ENCODE measurements around the gene PDRG1. TPM values are rescaled to one million over a fixed set of nuclear protein-coding genes. Genes with fewer than 3 reads are reported as not detected.
"Not testable (repeated sequence)": the region's sequence is repeated elsewhere in the genome, so short reads cannot be mapped to it uniquely, and the experiment has no call there.

Gene PDRG1
- polyA plus RNA-seq, 2 of the 4 experiments (the other 2 are of a cell fraction), result 20.7 to 25.2 TPM

DNA sequence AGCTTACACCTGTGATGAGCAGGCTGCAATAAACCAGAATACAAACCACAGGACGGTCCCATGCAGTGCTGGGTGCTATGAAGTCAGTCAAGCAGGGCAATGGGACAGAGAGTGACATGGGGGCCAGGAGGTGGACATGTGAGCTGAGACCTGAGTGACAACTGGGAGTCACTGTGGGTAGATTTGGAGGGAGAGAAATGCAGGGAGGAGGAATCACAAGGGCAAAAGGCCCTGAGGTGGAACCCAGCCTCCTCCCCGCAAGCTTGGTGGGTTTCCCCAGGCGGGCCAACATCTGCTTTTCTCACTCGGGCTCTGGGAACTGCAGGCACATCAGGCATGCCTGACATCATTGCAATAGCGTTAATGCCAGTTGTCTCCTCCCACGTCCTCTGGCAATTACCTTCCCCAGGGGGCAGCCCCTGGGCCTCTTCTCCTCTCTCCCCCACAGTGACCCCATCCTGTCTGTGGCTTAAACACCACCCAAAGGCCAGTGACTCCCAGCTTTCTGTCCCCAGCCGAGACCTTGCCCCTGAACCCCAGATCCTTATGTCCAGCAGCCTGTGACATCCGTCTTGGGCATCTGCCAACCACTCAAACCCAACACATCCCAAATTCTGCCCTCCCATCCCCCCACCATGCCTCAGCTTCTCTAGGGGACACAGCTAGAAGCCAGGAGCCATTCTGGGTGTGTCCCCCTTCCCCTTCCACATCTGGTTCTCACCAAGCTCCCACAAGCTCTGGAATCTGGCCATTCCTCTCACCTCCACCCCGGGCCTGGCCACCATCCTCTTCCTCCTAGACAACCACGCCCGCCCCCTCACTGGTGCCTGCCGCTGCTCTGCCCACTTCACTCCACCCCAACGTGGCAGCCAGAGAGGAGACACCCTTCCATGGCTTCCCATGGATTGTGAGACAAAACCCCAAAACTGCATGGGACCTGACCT, 28.2 kb downstream of the PDRG1 start (continued):
- TF ChIP-seq, protein P1, sequence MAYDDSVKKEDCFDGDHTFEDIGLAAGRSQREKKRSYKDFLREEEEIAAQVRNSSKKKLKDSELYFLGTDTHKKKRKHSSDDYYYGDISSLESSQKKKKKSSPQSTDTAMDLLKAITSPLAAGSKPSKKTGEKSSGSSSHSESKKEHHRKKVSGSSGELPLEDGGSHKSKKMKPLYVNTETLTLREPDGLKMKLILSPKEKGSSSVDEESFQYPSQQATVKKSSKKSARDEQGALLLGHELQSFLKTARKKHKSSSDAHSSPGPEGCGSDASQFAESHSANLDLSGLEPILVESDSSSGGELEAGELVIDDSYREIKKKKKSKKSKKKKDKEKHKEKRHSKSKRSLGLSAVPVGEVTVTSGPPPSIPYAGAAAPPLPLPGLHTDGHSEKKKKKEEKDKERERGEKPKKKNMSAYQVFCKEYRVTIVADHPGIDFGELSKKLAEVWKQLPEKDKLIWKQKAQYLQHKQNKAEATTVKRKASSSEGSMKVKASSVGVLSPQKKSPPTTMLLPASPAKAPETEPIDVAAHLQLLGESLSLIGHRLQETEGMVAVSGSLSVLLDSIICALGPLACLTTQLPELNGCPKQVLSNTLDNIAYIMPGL (CRISPR knock-in tag; IDR thresholded peaks at IDR 0.05; ENCODE audit: borderline replicate concordance), result no peak

DNA sequence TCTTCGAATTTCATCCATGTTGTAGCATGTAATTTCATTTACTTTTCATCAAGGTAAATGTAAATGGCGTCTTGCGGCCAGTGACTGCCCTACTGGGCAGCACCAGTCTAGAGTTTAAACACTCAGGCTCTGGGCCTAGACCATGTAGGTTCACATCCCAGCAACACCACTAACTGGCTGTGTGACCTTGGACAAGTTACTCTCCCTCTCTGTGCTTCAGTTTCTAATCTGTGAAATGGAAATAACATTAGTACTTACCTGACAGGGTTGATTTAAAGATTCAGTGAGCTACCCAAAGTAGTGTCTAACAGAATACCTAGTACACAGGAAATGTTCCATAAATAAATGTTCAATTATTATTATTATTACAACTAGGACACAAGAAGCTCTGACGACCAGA, 29.3 kb downstream of the PDRG1 start:
- TF ChIP-seq RFX5 (IDR thresholded peaks at IDR 0.05), result no peak
- TF ChIP-seq, protein P2, sequence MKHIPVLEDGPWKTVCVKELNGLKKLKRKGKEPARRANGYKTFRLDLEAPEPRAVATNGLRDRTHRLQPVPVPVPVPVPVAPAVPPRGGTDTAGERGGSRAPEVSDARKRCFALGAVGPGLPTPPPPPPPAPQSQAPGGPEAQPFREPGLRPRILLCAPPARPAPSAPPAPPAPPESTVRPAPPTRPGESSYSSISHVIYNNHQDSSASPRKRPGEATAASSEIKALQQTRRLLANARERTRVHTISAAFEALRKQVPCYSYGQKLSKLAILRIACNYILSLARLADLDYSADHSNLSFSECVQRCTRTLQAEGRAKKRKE (CRISPR knock-in tag; IDR thresholded peaks at IDR 0.05; ENCODE audit: low read depth), result no peak
- CTCF ChIA-PET, result interaction anchor here (1.1 to 2.5 kb wide), 3 partner anchors 9 to 169 kb away, joined by 3 to 9 read pairs (median 5); partner anchors contain the start of gene PDRG1
- H3K4me3 ChIP-seq, result no peak overlapping the region
- WGBS (ENCODE audit: missing lambda C conversion rate), result 59% methylated on average over 4 of the region's 4 CpGs
- H3K4me2 ChIP-seq, result no peak overlapping the region
- POLR2A ChIA-PET, result no interaction called here
- no peaks in the 10 kb centered on the region for H3K9me3 ChIP-seq
- FAIRE-seq (no peak), DNase-seq (ENCODE audit: low read depth in 1 of 2, low spot score in 1 of 2) (no peak), ATAC-seq (no peak)
- no peaks in the 10 kb centered on the region for H3K4me1 ChIP-seq
- no peak overlapping the region for H3K27ac ChIP-seq

DNA sequence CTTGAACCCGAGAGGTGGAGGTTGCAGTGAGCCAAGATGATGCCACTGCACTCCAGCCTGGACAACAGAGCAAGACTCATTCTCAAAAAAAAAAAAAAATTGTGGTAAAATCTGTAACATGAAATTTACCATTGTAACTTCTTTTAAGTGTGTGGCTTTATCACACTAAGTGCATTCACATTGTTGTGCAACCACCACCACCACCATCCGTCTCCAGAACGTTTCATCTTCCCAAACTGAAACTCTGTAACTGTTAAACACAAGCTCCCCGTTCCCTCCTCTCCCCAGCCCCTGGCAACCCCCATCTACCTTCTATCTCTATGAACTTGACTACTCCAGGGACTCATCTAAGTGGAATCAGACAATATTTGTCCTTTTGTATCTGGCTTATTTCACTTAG, 29.7 kb downstream of the PDRG1 start:
- no peak overlapping the region for H3K27ac ChIP-seq
- 27% methylated on average over 4 of the region's 4 CpGs for WGBS (ENCODE audit: missing lambda C conversion rate)
- FAIRE-seq (no peak), DNase-seq (ENCODE audit: low read depth in 1 of 2, low spot score in 1 of 2) (no peak), ATAC-seq (no peak)
- POLR2A ChIA-PET, result no interaction called here
- no peak overlapping the region for H3K4me3 ChIP-seq
- TF ChIP-seq TP53 (CRISPR knock-in tag; IDR thresholded peaks at IDR 0.05), result no peak
- TF ChIP-seq NR3C1 (IDR thresholded peaks at IDR 0.05), result no peak
- TF ChIP-seq, protein P3, sequence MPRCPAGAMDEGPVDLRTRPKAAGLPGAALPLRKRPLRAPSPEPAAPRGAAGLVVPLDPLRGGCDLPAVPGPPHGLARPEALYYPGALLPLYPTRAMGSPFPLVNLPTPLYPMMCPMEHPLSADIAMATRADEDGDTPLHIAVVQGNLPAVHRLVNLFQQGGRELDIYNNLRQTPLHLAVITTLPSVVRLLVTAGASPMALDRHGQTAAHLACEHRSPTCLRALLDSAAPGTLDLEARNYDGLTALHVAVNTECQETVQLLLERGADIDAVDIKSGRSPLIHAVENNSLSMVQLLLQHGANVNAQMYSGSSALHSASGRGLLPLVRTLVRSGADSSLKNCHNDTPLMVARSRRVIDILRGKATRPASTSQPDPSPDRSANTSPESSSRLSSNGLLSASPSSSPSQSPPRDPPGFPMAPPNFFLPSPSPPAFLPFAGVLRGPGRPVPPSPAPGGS (IDR thresholded peaks at IDR 0.05), result no peak
- TF ChIP-seq RCOR1 (IDR thresholded peaks at IDR 0.05; ENCODE audit: low read depth, low read length), result no peak
- TF ChIP-seq, protein P4, sequence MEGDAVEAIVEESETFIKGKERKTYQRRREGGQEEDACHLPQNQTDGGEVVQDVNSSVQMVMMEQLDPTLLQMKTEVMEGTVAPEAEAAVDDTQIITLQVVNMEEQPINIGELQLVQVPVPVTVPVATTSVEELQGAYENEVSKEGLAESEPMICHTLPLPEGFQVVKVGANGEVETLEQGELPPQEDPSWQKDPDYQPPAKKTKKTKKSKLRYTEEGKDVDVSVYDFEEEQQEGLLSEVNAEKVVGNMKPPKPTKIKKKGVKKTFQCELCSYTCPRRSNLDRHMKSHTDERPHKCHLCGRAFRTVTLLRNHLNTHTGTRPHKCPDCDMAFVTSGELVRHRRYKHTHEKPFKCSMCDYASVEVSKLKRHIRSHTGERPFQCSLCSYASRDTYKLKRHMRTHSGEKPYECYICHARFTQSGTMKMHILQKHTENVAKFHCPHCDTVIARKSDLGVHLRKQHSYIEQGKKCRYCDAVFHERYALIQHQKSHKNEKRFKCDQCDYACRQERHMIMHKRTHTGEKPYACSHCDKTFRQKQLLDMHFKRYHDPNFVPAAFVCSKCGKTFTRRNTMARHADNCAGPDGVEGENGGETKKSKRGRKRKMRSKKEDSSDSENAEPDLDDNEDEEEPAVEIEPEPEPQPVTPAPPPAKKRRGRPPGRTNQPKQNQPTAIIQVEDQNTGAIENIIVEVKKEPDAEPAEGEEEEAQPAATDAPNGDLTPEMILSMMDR (IDR thresholded peaks at IDR 0.05), result no peak
- TF ChIP-seq EP300 (IDR thresholded peaks at IDR 0.05), result no peak
- no peak for TF ChIP-seq JUN (IDR thresholded peaks at IDR 0.05)
- no peak for TF ChIP-seq CHD2 (IDR thresholded peaks at IDR 0.05; ENCODE audit: low read length, partially characterized antibody)
- no peak for TF ChIP-seq RARB (CRISPR knock-in tag; IDR thresholded peaks at IDR 0.05)
- TF ChIP-seq CBX2 (IDR thresholded peaks at IDR 0.05; ENCODE audit: borderline replicate concordance, low read depth), result no peak
- TF ChIP-seq, protein P5, sequence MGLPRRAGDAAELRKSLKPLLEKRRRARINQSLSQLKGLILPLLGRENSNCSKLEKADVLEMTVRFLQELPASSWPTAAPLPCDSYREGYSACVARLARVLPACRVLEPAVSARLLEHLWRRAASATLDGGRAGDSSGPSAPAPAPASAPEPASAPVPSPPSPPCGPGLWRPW (IDR thresholded peaks at IDR 0.05), result no peak
- TF ChIP-seq, protein P6, sequence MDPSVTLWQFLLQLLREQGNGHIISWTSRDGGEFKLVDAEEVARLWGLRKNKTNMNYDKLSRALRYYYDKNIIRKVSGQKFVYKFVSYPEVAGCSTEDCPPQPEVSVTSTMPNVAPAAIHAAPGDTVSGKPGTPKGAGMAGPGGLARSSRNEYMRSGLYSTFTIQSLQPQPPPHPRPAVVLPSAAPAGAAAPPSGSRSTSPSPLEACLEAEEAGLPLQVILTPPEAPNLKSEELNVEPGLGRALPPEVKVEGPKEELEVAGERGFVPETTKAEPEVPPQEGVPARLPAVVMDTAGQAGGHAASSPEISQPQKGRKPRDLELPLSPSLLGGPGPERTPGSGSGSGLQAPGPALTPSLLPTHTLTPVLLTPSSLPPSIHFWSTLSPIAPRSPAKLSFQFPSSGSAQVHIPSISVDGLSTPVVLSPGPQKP (IDR thresholded peaks at IDR 0.05; ENCODE audit: low read depth, low read length), result no peak
- no peak for TF ChIP-seq GATA3 (IDR thresholded peaks at IDR 0.05; ENCODE audit: borderline replicate concordance)
- no peak for TF ChIP-seq FOXS1 (CRISPR knock-in tag; IDR thresholded peaks at IDR 0.05)
- no peak for TF ChIP-seq ZSCAN20 (CRISPR knock-in tag; IDR thresholded peaks at IDR 0.05)
- TF ChIP-seq JUNB (IDR thresholded peaks at IDR 0.05), result no peak
- no peak for TF ChIP-seq HOXB5 (CRISPR knock-in tag; IDR thresholded peaks at IDR 0.05)
- no peak for TF ChIP-seq RAD21 (conservative IDR thresholded peaks at IDR 0.05 in 1 of 2, IDR thresholded peaks at IDR 0.05 in 1 of 2)
- H3K4me2 ChIP-seq, result no peak overlapping the region
- no peaks in the 10 kb centered on the region for H3K4me1 ChIP-seq
- CTCF ChIA-PET, result interaction anchor here (1.1 to 2.5 kb wide), 2 partner anchors 30 to 170 kb away, joined by 3 to 9 read pairs; partner anchors contain the start of gene PDRG1
- H3K9me3 ChIP-seq, result no peaks in the 10 kb centered on the region

DNA sequence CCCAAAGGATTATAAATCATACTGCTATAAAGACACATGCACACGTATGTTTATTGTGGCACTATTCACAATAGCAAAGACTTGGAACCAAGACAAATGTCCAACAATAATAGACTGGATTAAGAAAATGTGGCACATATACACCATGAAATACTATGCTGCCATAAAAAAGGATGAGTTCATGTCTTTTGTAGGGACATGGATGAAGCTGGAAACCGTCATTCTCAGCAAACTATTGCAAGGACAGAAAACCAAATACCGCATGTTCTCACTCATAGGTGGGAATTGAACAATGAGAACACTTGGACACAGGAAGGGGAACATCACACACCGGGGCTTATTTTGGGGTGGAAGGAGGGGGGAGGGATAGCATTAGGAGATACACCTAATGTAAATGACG, 30.4 kb downstream of the PDRG1 start:
- H3K27ac ChIP-seq; H3K4me1 ChIP-seq; FAIRE-seq; POLR2A ChIA-PET; CTCF ChIA-PET; H3K4me2 ChIP-seq; H3K4me3 ChIP-seq; H3K9me3 ChIP-seq; ATAC-seq; DNase-seq (ENCODE audit: low read depth in 1 of 2, low spot score in 1 of 2): not testable (repeated sequence)
- WGBS (ENCODE audit: missing lambda C conversion rate), result 24% methylated on average over 5 of the region's 5 CpGs
